BJ (cell line): ENCODE data around the gene ZDHHC22. TPM values are rescaled to one million over a fixed set of nuclear protein-coding genes. Genes with fewer than 3 reads are reported as not detected.

Source experiments
- CTCF ChIA-PET: fragments of 350-600 bp; formaldehyde crosslinking; extraction: SDS; loops from one replicate; lab custom pipeline; 2021; ENCODE audit warnings: antibody characterized with exemption, inconsistent platforms; lab: Yijun Ruan, JAX
- POLR2A ChIA-PET: fragments of 300-600 bp; sonication (Branson Sonifier 250); formaldehyde crosslinking; extraction: SDS; loops from one replicate; lab custom pipeline; 2021; ENCODE audit warnings: antibody characterized with exemption; lab: Charles Lee
- DNase-seq: peaks from one replicate; pipeline ENCODE4 v3.0.0-alpha.2; 2011; ENCODE audit warnings: low read depth
- H3K27me3 ChIP-seq: 2 replicates; pipeline ENCODE4 v1.6.0; 2011; ENCODE audit warnings: low read length; ENCODE audit not compliant: control insufficient read depth, insufficient read depth
- H3K36me3 ChIP-seq: 2 replicates; pipeline ENCODE4 v1.5.1; 2011; ENCODE audit warnings: low read length; ENCODE audit not compliant: control insufficient read depth, insufficient read depth
- H3K4me3 ChIP-seq: 2 replicates; pipeline ENCODE4 v1.5.1; 2011; ENCODE audit warnings: low read depth, mild to moderate bottlenecking, control low read depth, low read length
- polyA plus RNA-seq: library from polyadenylated mRNA; depleted of rRNA; stranded (reverse); fragments of >200 nt; gene quantifications from 2 replicates; pipeline ENCODE4 v1.2.3, GENCODE V29; 2011
- TF ChIP-seq, protein P1 (sequence below): IDR thresholded peaks from 2 replicates; pipeline ENCODE4 v1.5.1; 2011; ENCODE audit warnings: low read depth, mild to moderate bottlenecking, control low read depth, inconsistent platforms, low read length, moderate library complexity; ENCODE audit not compliant: insufficient read depth

The ZDHHC22 gene
- polyA plus RNA-seq, 1 experiment = not detected

DNA sequence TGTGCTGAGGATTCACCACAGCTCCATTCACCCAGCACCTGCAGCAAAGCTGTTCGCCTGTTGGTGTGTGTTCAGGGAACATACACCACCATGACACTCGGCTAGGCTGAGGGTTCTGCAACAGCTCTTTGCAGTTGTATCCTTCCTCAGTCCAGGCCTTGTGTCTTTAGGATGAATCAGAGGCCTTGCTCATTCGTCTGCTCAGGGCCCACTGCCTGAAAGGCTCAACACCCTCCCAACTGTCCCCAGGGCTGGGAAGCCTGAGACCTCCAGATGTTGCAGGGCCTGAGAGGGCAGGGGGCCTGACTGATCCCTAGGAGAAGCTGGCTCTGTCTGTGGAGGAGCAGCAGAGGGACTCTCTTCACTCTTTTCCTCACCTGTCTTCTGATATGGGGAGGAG is 11.2 kb downstream of the ZDHHC22 start:
- H3K4me3 ChIP-seq = no peak overlapping the region
- ChIA-PET CTCF (no interaction called here), POLR2A (no interaction called here)
- H3K27me3 ChIP-seq = peaks cover 18% of the 10 kb centered on the region
- DNase-seq = no peak
- TF ChIP-seq, protein P1, sequence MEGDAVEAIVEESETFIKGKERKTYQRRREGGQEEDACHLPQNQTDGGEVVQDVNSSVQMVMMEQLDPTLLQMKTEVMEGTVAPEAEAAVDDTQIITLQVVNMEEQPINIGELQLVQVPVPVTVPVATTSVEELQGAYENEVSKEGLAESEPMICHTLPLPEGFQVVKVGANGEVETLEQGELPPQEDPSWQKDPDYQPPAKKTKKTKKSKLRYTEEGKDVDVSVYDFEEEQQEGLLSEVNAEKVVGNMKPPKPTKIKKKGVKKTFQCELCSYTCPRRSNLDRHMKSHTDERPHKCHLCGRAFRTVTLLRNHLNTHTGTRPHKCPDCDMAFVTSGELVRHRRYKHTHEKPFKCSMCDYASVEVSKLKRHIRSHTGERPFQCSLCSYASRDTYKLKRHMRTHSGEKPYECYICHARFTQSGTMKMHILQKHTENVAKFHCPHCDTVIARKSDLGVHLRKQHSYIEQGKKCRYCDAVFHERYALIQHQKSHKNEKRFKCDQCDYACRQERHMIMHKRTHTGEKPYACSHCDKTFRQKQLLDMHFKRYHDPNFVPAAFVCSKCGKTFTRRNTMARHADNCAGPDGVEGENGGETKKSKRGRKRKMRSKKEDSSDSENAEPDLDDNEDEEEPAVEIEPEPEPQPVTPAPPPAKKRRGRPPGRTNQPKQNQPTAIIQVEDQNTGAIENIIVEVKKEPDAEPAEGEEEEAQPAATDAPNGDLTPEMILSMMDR = no peak
- H3K36me3 ChIP-seq = no peaks in the 10 kb centered on the region

- TF ChIP-seq, protein P1 = no peak
- CTCF ChIA-PET = interaction anchor here (0.9 to 1.5 kb wide), 2 partner anchors 14 to 256 kb away, joined by 3 to 4 read pairs; no protein-coding TSS in a partner anchor
Measured at GRCh38 chr14:77128414-77128891, 13.1 kb downstream of the ZDHHC22 start.

GRCh38 chr14:77126461-77126990 is 15.1 kb downstream of the ZDHHC22 start:
- no peak for DNase-seq
- TF ChIP-seq, protein P1 = no peak
- Histone ChIP-seq H3K27me3 (peaks cover 20% of the 10 kb centered on the region), H3K36me3 (no peaks in the 10 kb centered on the region), H3K4me3 (no peak overlapping the region)
- POLR2A ChIA-PET = no interaction called here
- CTCF ChIA-PET = interaction anchor here (0.7 to 6.1 kb wide), 5 partner anchors 9 to 254 kb away, joined by 3 to 62 read pairs (median 7); no protein-coding TSS in a partner anchor

More at GRCh38 chr14:77128414-77128891, 13.1 kb downstream of the ZDHHC22 start:
- Histone ChIP-seq H3K4me3 (no peak overlapping the region), H3K27me3 (peaks cover 20% of the 10 kb centered on the region), H3K36me3 (no peaks in the 10 kb centered on the region)
- DNase-seq = no peak
- POLR2A ChIA-PET = no interaction called here

DNA sequence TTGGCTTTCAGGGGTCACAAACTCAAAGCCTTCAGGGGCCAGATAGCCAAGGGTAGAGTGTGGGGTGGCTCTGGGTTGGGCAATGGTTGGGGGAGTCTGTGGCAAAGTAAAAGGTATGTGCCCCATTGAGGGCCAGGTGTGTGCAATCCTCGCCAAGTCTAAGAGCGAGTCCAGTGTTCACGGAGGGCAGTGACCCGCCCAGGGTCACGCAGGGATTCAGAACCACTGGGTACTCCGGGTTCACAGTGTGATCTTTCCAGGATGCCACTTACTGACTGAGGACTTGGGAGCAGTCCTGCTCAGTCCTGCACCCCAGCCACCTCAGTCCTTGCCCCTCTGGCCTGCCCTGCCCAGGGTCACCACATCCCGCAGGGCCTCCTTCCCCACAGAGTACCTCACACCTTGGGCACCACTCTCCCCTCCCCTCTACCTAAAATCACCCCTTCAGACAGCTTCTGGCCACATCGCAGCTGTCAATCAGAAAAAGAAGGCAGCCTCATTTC is 15.7 kb downstream of the ZDHHC22 start:
- TF ChIP-seq, protein P1 = no peak
- no peak for DNase-seq
- POLR2A ChIA-PET = no interaction called here
- CTCF ChIA-PET = interaction anchor here (1.2 to 6.1 kb wide), 5 partner anchors 10 to 253 kb away, joined by 3 to 62 read pairs (median 7); no protein-coding TSS in a partner anchor
- Histone ChIP-seq H3K36me3 (no peaks in the 10 kb centered on the region), H3K4me3 (no peak overlapping the region), H3K27me3 (peaks cover 20% of the 10 kb centered on the region)

DNA sequence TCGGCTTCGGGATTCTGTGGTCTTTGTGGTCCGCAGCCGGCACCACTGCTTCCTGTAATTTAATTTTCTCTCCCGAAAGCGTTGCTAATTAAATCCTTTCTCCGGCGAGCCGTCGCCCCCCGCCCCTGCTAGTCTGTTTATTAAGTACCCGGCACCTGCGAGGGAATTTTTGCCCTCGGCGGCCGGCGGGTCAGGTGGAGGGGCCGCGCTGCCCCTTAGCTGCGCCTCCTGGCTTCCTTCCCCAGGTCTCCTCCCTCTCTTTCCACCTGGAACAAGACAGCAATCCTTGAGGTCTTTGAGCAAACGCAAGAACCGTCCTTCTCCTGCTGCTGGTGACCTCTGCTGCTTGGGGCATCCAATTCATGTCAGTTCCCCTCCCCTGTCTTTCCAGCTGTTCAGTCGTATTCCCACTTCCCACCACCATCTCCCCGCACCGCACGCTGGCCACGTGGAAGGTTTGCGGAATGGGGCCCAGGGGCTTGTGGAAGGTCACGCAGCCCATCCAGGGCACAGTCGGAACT is 16.2 kb downstream of the ZDHHC22 start:
- peaks cover 19% of the 10 kb centered on the region for H3K27me3 ChIP-seq
- H3K4me3 ChIP-seq = no peak overlapping the region
- no peak for DNase-seq
- POLR2A ChIA-PET = no interaction called here
- no peaks in the 10 kb centered on the region for H3K36me3 ChIP-seq
- TF ChIP-seq, protein P1 = no peak
- CTCF ChIA-PET = interaction anchor here (1.2 to 6.1 kb wide), 5 partner anchors 11 to 252 kb away, joined by 3 to 62 read pairs (median 7); no protein-coding TSS in a partner anchor
